ENCODE data around the gene PPP2R5C. TPM values are rescaled to one million over a fixed set of nuclear protein-coding genes. Genes with fewer than 3 reads are reported as not detected.

PPP2R5C gene
- total RNA-seq, 1 donor from 2014 or later: 134 TPM

GRCh38 chr14:101755591-101756324 is 5.8 kb upstream of the PPP2R5C start:
- H3K36me3 Mint-ChIP-seq (ENCODE audit: low read depth): no peaks in the 10 kb centered on the region
- no peak overlapping the region for H3K27ac Mint-ChIP-seq (ENCODE audit: unreplicated experiment)
- H3K27me3 Mint-ChIP-seq (ENCODE audit: low read depth): peaks cover 27% of the 10 kb centered on the region
- peaks cover 6% of the 10 kb centered on the region for H3K9me3 Mint-ChIP-seq
- TF ChIP-seq CTCF (conservative IDR thresholded peaks at IDR 0.05): no peak
- H3K4me1 Mint-ChIP-seq: peaks cover 3% of the 10 kb centered on the region
- DNase-seq (ENCODE audit: low read depth, low spot score): no peak
- no peak overlapping the region for H3K4me3 Mint-ChIP-seq

- H3K27ac Mint-ChIP-seq (ENCODE audit: unreplicated experiment): no peak overlapping the region
- H3K9me3 Mint-ChIP-seq: peaks cover 6% of the 10 kb centered on the region
- H3K36me3 Mint-ChIP-seq (ENCODE audit: low read depth): no peaks in the 10 kb centered on the region
- peaks cover 15% of the 10 kb centered on the region for H3K27me3 Mint-ChIP-seq (ENCODE audit: low read depth)
- H3K4me3 Mint-ChIP-seq: peak overlapping the region; percentile 28
- DNase-seq (ENCODE audit: low read depth, low spot score): no peak
- TF ChIP-seq CTCF (conservative IDR thresholded peaks at IDR 0.05): no peak
- peaks cover 3% of the 10 kb centered on the region for H3K4me1 Mint-ChIP-seq
These were observed 4.3 kb upstream of the PPP2R5C start for GRCh38 chr14:101757064-101757838.

DNA sequence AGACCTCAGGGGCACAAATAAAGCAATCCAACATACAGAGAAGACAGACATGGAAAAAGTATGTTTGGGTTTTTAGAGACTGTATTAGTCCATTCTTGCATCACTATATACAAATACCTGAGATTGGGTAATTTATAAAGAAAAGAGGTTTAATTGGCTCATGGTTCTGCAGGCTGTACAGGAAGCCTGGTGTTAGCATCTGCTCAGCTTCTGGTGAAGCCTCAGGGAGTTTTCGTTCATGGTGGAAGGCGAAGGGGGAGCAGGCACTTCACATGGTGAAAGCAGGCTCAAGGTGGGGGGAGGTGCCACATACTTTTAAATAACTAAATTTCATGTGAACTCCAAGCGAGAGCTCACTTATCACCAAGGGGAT is 3.7 kb upstream of the PPP2R5C start:
- DNase-seq (ENCODE audit: low read depth, low spot score): no peak
- TF ChIP-seq CTCF (conservative IDR thresholded peaks at IDR 0.05): no peak
- Mint-ChIP-seq H3K36me3 (ENCODE audit: low read depth) (no peaks in the 10 kb centered on the region), H3K27me3 (ENCODE audit: low read depth) (peaks cover 14% of the 10 kb centered on the region), H3K27ac (ENCODE audit: unreplicated experiment) (no peak overlapping the region), H3K4me3 (peak overlapping the region; percentile 28), H3K9me3 (peaks cover 6% of the 10 kb centered on the region), H3K4me1 (peaks cover 9% of the 10 kb centered on the region)

DNA sequence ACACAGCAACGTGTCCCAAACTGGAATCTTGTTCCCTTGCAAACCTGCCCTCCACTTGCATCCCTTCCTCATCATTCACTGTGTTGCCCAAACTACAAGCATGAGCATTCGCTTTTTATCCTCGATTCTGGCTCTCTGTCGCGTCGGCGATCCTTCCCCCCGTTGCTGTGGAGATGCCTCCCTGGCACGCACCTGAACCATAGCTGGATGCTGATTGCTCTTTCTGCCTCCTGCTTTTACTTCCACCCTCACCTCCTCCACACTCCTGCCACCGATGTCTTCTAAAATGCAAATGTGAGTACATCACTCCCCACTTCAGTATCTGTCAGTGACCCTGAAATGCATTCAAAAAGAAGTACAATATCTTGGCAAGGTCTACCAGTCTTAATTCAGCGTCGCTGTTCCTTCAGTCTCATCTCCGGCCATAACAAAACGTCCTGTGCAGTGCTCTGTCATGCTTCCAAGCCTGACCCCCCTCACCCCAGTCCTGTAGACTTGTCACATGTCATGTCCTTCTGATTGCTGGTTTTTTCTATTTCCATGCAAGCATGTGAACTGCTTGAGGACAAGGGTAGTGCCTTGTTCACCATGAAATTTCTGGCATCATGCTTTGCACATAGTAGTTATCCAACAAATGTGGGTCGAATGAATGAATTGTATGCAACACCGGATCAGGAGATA is 2.5 kb upstream of the PPP2R5C start:
- H3K4me3 Mint-ChIP-seq: no peak overlapping the region
- H3K27me3 Mint-ChIP-seq (ENCODE audit: low read depth): peaks cover 18% of the 10 kb centered on the region
- peaks cover 9% of the 10 kb centered on the region for H3K4me1 Mint-ChIP-seq
- peaks cover 3% of the 10 kb centered on the region for H3K36me3 Mint-ChIP-seq (ENCODE audit: low read depth)
- no peak for DNase-seq (ENCODE audit: low read depth, low spot score)
- no peak overlapping the region for H3K27ac Mint-ChIP-seq (ENCODE audit: unreplicated experiment)
- TF ChIP-seq CTCF (conservative IDR thresholded peaks at IDR 0.05): no peak
- peaks cover 4% of the 10 kb centered on the region for H3K9me3 Mint-ChIP-seq

DNA sequence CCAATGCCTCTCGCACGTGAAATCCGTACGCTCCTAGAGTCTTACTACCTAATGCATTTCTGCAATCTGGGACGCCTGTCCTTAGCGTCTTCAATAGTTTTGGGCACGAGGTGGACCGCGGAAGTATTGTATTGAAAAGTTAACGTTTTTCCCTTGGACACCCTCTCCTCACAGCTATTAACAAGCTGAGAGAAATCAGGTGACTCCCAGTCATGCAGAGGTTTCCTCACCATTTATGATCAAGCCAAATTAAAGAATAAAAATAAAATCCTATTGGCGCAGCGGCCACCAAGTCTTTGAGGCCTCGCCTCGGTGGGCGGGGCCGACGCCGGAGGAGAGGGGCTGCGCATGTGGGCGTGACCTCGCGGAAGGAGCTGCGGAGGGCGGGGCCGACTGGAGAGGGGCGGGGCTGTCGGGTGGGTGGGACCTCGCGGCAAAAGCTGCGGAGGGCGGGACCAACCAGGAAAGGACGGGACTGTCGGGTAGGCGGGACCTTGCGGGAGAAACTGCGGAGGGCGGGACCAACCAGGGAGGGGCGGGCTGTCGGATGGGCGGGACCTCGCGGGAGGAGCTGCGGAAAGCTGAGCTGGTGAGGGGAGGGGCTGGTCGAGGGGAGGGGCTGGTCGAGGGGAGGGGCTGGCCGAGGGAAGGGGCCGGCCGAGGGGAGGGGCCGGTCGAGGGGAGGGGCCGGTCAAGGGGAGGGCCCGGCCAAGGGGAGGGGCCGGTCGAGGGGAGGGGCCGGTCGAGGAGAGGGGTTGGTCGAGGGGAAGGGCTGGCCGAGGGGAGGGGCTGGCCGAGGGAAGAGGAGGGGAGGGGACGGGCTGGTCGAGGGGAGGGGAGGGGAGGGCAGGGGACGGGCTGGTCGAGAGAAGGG is 1.1 kb upstream of the PPP2R5C start:
- TF ChIP-seq CTCF (conservative IDR thresholded peaks at IDR 0.05): no peak
- Mint-ChIP-seq H3K36me3 (ENCODE audit: low read depth) (peaks cover 4% of the 10 kb centered on the region), H3K4me3 (peak overlapping the region; percentile 85), H3K27ac (ENCODE audit: unreplicated experiment) (no peak overlapping the region), H3K4me1 (peaks cover 9% of the 10 kb centered on the region), H3K9me3 (no peaks in the 10 kb centered on the region), H3K27me3 (ENCODE audit: low read depth) (peaks cover 14% of the 10 kb centered on the region)
- peak; percentile 89 for DNase-seq (ENCODE audit: low read depth, low spot score)

Measured in neural crest cell (in vitro differentiated cells).